WTC11 (cell line): ENCODE results near the gene FOCAD.

Source experiments
- ZNF138 ChIP-seq: sonication (generic); formaldehyde crosslinking; conservative IDR thresholded peaks from 2 replicates; pipeline ENCODE4 v1.8.1; 2022; ENCODE audit warnings: mild to moderate bottlenecking, moderate library complexity, missing genetic modification reagents
- TF ChIP-seq, protein P1 (sequence below): fragments of 200-600 bp; IDR thresholded peaks from 2 replicates; pipeline ENCODE4 v1.8.0; 2022; ENCODE audit warnings: antibody characterized with exemption
- TF ChIP-seq, protein P2 (sequence below): sonication (generic); formaldehyde crosslinking; IDR thresholded peaks from 2 replicates; pipeline ENCODE4 v1.8.1; 2023; ENCODE audit warnings: mild to moderate bottlenecking, moderate library complexity, missing genetic modification reagents

DNA sequence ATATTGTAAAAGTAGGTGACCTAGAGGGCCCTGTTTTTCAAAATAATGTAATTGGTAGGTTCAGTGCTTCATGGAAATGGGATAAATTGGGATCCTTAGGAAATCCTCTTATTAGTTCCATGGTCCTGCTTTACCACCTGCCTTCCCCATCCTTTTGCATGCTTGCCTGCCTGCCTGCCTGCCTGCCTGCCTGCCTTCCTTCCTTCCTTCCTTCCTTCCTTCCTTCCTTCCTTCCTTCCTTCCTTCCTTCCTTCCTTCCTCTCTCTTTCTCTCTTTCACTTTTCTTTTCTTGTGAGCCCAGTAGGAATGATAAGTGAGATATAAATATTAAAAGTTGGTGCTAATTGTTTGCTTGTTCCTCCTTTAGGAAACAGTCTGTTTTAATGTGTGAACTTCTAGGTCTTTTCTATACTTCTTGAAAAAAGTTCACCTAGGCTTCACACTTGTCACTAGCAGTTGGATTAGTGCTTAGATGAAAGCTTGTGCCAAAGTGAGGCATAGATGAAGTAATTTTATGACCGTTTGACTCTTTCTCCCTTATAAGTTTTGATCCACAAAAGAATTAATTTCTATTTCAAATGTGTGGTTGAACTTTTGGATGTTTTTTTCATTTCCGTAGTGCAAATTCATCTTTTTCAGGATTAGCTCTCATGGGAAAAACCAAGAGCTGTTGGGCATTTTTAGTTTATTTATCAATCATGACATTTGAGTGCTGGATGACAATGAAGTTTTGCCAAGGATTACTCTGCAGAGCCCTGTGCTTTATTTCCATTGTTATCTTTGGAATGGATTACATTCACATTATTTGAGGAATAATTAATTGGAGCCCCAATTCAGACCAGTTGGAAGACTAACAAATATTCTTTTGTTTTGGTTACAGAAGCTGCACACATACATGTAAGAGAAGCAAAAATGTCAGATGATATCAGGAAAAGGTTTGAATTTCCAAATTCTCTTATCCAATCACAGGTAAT is 30.7 kb downstream of the FOCAD start:
- TF ChIP-seq, protein P1, sequence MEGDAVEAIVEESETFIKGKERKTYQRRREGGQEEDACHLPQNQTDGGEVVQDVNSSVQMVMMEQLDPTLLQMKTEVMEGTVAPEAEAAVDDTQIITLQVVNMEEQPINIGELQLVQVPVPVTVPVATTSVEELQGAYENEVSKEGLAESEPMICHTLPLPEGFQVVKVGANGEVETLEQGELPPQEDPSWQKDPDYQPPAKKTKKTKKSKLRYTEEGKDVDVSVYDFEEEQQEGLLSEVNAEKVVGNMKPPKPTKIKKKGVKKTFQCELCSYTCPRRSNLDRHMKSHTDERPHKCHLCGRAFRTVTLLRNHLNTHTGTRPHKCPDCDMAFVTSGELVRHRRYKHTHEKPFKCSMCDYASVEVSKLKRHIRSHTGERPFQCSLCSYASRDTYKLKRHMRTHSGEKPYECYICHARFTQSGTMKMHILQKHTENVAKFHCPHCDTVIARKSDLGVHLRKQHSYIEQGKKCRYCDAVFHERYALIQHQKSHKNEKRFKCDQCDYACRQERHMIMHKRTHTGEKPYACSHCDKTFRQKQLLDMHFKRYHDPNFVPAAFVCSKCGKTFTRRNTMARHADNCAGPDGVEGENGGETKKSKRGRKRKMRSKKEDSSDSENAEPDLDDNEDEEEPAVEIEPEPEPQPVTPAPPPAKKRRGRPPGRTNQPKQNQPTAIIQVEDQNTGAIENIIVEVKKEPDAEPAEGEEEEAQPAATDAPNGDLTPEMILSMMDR = no peak
- TF ChIP-seq, protein P2, sequence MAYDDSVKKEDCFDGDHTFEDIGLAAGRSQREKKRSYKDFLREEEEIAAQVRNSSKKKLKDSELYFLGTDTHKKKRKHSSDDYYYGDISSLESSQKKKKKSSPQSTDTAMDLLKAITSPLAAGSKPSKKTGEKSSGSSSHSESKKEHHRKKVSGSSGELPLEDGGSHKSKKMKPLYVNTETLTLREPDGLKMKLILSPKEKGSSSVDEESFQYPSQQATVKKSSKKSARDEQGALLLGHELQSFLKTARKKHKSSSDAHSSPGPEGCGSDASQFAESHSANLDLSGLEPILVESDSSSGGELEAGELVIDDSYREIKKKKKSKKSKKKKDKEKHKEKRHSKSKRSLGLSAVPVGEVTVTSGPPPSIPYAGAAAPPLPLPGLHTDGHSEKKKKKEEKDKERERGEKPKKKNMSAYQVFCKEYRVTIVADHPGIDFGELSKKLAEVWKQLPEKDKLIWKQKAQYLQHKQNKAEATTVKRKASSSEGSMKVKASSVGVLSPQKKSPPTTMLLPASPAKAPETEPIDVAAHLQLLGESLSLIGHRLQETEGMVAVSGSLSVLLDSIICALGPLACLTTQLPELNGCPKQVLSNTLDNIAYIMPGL (CRISPR knock-in tag) = no peak
- TF ChIP-seq ZNF138 (CRISPR knock-in tag) = no peak
